Vagina (tissue), 2 donors: ENCODE data around the gene ARVCF.

Experiments used
- CTCF ChIP-seq, 3 experiments: fragments of 450-650 bp in 2 of 3; fragments of 200-600 bp in 1 of 3; sonication (generic) in 1 of 3; IDR thresholded peaks; one replicate each; pipeline ENCODE4 v1.5.1; 2017 to 2019; ENCODE audit warnings: antibody characterized with exemption in 3 of 3, mild to moderate bottlenecking in 2 of 3, moderate library complexity in 2 of 3
- POLR2A ChIP-seq, 2 donors: fragments of 450-650 bp; IDR thresholded peaks; one replicate each; pipeline ENCODE4 v1.6.1; 2017; ENCODE audit warnings: antibody characterized with exemption in 2 of 2, mild to moderate bottlenecking in 2 of 2, moderate library complexity in 2 of 2
- POLR2AphosphoS5 ChIP-seq, 2 donors: sonication (generic); formaldehyde crosslinking; IDR thresholded peaks; one replicate each; pipeline ENCODE4 v1.9.0; 2017; ENCODE audit warnings: antibody characterized with exemption in 2 of 2, mild to moderate bottlenecking in 2 of 2, low read depth in 1 of 2; ENCODE audit not compliant: insufficient read depth in 1 of 2

DNA sequence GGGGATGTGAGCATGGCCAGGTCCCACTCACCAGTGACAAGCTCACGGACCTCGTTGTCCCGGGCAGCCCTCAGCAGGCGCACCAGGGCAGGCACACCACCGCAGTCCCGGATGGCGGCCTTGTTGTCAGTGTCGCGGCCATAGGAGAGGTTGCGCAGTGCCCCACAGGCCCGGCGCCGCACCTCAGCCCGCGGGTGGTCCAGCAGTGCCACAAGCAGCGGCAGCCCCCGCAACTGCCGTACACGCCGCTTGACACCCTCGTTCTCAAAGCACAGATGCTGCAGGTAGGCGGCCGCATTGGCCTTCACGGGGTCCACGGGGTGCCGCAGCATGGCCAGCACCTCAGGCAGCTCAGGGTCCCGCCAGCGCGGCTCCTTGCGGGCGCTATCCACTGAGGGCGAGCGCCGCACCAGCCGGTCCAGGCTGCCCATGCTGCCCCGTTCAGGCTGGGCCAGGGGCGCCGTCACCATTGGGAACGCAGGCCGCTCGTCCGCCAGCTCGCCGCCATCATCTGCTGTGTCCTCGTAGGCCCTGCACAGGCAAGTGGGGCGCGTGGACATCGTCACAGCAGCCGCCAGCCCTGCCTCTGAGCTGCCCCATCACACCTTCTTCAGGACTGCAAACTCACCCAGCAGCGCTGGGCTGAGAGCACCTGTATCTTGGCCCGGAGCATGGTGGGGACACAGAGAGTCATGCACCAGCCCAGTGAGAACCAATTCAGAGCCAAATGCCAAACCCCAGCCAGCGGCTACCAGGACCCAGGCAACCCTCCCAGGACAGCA is 36.7 kb downstream of the ARVCF start:
- TF ChIP-seq CTCF (IDR thresholded peaks at IDR 0.05): no peak
- TF ChIP-seq POLR2AphosphoS5 (IDR thresholded peaks at IDR 0.05; ENCODE audit: insufficient read depth in 1 of 2, low read depth in 1 of 2): no peak
- no peak for TF ChIP-seq POLR2A (IDR thresholded peaks at IDR 0.05)
